Lower leg skin (tissue), 3 donors: ENCODE results near the gene CLMP.

Experiments
- CTCF ChIP-seq, 3 donors: fragments of 450-650 bp; IDR thresholded peaks; one replicate each; pipeline ENCODE4 v1.5.1; 2016; ENCODE audit warnings: antibody characterized with exemption in 3 of 3, mild to moderate bottlenecking in 3 of 3, moderate library complexity in 2 of 3
- POLR2A ChIP-seq, 2 donors: fragments of 450-650 bp; IDR thresholded peaks; one replicate each; pipeline ENCODE4 v1.6.1; 2016 to 2017; ENCODE audit warnings: antibody characterized with exemption in 2 of 2, mild to moderate bottlenecking in 1 of 2, moderate library complexity in 1 of 2

GRCh38 chr11:123166071-123166559 is 28.9 kb downstream of the CLMP start:
- TF ChIP-seq CTCF (IDR thresholded peaks at IDR 0.05) (no peak), POLR2A (IDR thresholded peaks at IDR 0.05) (no peak)
